Uterus (tissue), 4 donors: ENCODE results near the gene IGF2R. TPM values are rescaled to one million over a fixed set of nuclear protein-coding genes. Genes with fewer than 3 reads are reported as not detected.
"Not testable (repeated sequence)": the region's sequence is repeated elsewhere in the genome, so short reads cannot be mapped to it uniquely, and the experiment has no call there.

Experiments used
- DNase-seq, 2 donors: peaks; one replicate each; pipeline ENCODE4 v3.0.0-alpha.2; 2019 to 2020
- H3K27ac ChIP-seq, 2 donors: fragments of 200-600 bp; sonication (generic); 1 replicate in 1 of 2; 2 replicates in 1 of 2; pipeline ENCODE4 v1.5.1; 2016 to 2018
- H3K27me3 ChIP-seq, 2 donors: fragments of 200-600 bp; sonication (generic); one replicate each; pipeline ENCODE4 v1.5.1; 2018 to 2019; ENCODE audit warnings: control low read depth in 1 of 2
- H3K36me3 ChIP-seq, 2 donors: fragments of 200-600 bp; sonication (generic); one replicate each; pipeline ENCODE4 v1.5.1; 2019; ENCODE audit warnings: control low read depth in 1 of 2
- H3K4me1 ChIP-seq, 2 donors: fragments of 200-600 bp; sonication (generic); one replicate each; pipeline ENCODE4 v1.5.1; 2018 to 2019; ENCODE audit warnings: control low read depth in 1 of 2
- H3K4me3 ChIP-seq, 2 donors: fragments of 200-600 bp; sonication (generic); 1 replicate in 1 of 2; 2 replicates in 1 of 2; pipeline ENCODE4 v1.5.1; 2018 to 2019; ENCODE audit warnings: mild to moderate bottlenecking in 1 of 2
- H3K9me3 ChIP-seq, 2 donors: fragments of 200-600 bp; sonication (generic); one replicate each; pipeline ENCODE4 v1.5.1; 2019; ENCODE audit warnings: control low read depth in 1 of 2
- CTCF ChIP-seq, 4 experiments: fragments of 200-600 bp in 2 of 4; fragments of 450-650 bp in 2 of 4; sonication (generic) in 2 of 4; IDR thresholded peaks; one replicate each; pipeline ENCODE4 v1.5.1; 2016 to 2019; ENCODE audit warnings: antibody characterized with exemption in 4 of 4, mild to moderate bottlenecking in 2 of 4, moderate library complexity in 1 of 4
- POLR2A ChIP-seq, 2 donors: fragments of 450-650 bp; IDR thresholded peaks; one replicate each; pipeline ENCODE4 v1.6.1; 2016; ENCODE audit warnings: antibody characterized with exemption in 2 of 2, mild to moderate bottlenecking in 1 of 2, moderate library complexity in 1 of 2
- intact Hi-C: fragments of 100-400 bp; cut with DNase I; formaldehyde crosslinking; loops from one replicate; pipeline ENCODE4 v1.15.1; 2023; ENCODE audit warnings: low total_unique reads
- total RNA-seq, 4 donors: library from RNA; depleted of rRNA in 3 of 4; stranded (reverse); fragments of >200 nt in 3 of 4; gene quantifications; one replicate each; pipeline versions ENCODE4 v1.1.0 to v1.2.4, GENCODE V29; 2014 to 2023
- donor health status: DM: yes; HTN: yes; CAD: no.

The IGF2R gene, protein sequence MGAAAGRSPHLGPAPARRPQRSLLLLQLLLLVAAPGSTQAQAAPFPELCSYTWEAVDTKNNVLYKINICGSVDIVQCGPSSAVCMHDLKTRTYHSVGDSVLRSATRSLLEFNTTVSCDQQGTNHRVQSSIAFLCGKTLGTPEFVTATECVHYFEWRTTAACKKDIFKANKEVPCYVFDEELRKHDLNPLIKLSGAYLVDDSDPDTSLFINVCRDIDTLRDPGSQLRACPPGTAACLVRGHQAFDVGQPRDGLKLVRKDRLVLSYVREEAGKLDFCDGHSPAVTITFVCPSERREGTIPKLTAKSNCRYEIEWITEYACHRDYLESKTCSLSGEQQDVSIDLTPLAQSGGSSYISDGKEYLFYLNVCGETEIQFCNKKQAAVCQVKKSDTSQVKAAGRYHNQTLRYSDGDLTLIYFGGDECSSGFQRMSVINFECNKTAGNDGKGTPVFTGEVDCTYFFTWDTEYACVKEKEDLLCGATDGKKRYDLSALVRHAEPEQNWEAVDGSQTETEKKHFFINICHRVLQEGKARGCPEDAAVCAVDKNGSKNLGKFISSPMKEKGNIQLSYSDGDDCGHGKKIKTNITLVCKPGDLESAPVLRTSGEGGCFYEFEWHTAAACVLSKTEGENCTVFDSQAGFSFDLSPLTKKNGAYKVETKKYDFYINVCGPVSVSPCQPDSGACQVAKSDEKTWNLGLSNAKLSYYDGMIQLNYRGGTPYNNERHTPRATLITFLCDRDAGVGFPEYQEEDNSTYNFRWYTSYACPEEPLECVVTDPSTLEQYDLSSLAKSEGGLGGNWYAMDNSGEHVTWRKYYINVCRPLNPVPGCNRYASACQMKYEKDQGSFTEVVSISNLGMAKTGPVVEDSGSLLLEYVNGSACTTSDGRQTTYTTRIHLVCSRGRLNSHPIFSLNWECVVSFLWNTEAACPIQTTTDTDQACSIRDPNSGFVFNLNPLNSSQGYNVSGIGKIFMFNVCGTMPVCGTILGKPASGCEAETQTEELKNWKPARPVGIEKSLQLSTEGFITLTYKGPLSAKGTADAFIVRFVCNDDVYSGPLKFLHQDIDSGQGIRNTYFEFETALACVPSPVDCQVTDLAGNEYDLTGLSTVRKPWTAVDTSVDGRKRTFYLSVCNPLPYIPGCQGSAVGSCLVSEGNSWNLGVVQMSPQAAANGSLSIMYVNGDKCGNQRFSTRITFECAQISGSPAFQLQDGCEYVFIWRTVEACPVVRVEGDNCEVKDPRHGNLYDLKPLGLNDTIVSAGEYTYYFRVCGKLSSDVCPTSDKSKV (N-terminal part only)
- total RNA-seq: 10 to 100 TPM; 36.5 to 91.7 (median 61.7) TPM

DNA sequence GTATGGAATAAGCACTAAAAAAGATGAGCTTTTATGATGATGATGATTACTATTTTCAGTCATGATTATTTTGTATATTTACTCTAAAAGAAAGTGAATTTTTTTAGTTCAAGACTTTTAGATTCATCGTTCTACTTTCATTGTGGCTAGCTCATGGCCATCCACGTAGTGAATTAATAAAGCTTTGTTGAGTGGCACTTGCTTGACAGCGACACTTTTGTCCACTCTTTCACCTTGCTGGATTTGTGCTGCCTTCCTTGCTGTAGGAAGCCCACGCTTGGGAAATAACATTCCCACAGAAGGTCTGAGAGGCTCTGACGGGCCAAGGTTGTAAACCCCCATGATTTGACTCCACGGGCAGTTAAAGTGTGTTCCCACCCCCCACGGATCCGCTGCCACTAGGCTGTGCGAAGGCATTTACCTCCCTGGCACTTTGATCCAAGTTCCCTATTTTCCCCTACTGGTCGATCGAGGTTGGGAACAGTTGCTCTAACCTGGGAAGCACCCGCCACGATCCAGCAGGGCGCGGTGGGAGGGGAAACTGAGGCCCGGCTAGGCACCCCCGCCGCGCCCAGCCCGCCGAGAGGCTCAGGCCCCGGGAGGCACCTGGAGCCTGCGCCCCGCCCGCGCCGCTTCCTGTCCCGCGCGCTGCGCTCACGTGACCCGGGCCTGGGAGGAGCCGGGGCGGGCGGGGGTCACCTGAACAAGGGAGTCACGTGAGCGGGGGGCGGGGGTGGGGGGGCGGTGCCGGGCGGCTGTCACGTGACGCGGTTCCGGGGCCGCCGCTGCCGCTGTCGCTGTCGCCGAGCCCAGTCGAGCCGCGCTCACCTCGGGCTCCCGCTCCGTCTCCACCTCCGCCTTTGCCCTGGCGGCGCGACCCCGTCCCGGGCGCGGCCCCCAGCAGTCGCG, at the start of gene IGF2R:
Gene IGF2R, plus strand, starts transcription at position 788 of the 909 bp plus-strand sequence. CDS start 165 bp downstream, outside the sequence.
- intact Hi-C loops: no loop called here
- Histone ChIP-seq H3K9me3 (no peaks in the 10 kb centered on the region), H3K36me3 (no peaks in the 10 kb centered on the region), H3K4me3 (peak within 1 kb of the TSS; percentile 46 to 95), H3K4me1 (peaks cover 6% of the 10 kb centered on the region in 2 donors), H3K27me3 (no peaks in the 10 kb centered on the region), H3K27ac (peak within 1 kb of the TSS; percentile 96 to 98)
- peak; percentile 90 to 94 for DNase-seq
- peak in 2 of 4 experiments; percentile 16 to 33 for TF ChIP-seq CTCF (IDR thresholded peaks at IDR 0.05)
- peak in 1 of 2 donors; percentile 91 for TF ChIP-seq POLR2A (IDR thresholded peaks at IDR 0.05)

DNA sequence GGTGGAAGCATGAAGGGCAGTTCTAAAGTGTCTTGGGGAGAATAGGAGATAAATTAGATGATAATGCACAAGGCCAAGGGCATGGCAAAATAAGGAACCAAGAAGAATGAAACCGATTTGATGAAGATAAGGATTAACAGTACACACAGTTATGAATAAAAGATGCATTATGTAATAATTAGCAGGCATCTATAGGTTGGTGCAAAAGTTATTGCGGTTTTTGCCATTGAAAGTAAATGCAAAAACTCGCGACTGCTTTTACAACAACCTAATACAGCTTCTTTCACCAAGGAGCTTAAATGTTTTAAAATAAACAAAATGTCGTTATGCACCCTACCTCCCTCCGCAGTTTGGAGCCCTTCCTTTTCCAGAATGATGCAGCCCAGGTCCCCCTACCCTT, 49.1 kb upstream of the IGF2R start:
- H3K9me3 ChIP-seq: no peaks in the 10 kb centered on the region
- H3K4me3 ChIP-seq: no peak overlapping the region
- H3K27me3 ChIP-seq: no peaks in the 10 kb centered on the region
- no peaks in the 10 kb centered on the region for H3K4me1 ChIP-seq
- no peaks in the 10 kb centered on the region for H3K36me3 ChIP-seq
- no peak for DNase-seq
- TF ChIP-seq POLR2A (IDR thresholded peaks at IDR 0.05) (no peak), CTCF (IDR thresholded peaks at IDR 0.05) (no peak)
- intact Hi-C loops: no loop called here
- H3K27ac ChIP-seq: no peak overlapping the region

DNA sequence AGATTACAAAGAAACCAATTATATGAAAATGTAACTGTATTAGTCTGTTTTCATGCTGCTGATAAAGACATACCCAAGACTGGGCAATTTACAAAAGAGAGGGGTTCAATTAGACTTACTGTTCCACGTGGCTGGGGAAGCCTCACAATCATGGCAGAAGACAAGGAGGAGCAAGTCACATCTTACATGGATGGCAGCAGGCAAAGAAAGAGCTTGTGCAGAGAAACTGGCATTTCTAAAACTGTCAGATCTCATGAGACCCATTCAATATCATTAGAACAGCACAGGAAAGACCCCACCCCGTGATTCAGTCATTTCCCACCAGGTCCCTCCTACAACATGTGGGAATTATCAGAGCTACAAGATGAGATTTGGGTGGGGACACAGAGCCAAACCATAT, 44.7 kb upstream of the IGF2R start:
- intact Hi-C loops, H3K4me1 ChIP-seq, H3K9me3 ChIP-seq, H3K27me3 ChIP-seq, H3K4me3 ChIP-seq, DNase-seq, H3K36me3 ChIP-seq, H3K27ac ChIP-seq: not testable (repeated sequence)

DNA sequence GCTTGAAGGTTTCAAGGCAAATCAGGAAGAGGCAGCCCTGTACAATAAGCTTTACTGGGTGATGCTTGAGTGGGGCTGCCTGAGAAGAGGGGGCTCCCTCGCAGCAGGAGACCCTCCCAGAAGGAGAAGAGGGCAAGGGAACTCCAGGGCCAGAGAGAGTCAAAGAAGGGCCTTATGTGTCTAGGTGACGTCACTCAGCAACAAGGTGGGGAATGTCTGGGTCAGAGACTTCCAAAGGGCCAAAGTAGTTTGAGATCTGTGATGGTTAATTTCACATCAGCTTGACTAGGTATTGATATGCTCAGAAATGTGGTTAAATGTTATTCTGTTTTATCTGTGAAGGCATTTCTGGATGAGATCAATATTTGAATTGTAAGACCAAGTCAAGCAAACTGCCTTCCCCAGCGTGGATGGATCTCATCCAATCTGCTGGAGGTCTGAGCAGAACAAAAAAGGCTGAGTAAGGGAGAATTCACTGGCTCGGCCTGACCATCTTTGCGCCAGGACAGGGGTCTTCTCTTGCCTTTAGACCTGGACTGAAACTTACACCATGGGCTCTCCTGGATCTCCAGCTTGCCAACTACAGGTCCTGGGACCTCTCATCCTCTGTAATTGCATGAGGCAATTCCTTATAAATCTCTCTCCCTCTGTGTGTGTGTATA, 42.2 kb upstream of the IGF2R start:
- no peak overlapping the region for H3K4me3 ChIP-seq
- H3K27ac ChIP-seq: peak overlapping the region in 1 of 2 donors; percentile 27
- TF ChIP-seq CTCF (IDR thresholded peaks at IDR 0.05): no peak
- TF ChIP-seq POLR2A (IDR thresholded peaks at IDR 0.05): no peak
- no peaks in the 10 kb centered on the region for H3K4me1 ChIP-seq
- DNase-seq: no peak
- intact Hi-C loops: no loop called here
- no peaks in the 10 kb centered on the region for H3K9me3 ChIP-seq
- no peaks in the 10 kb centered on the region for H3K36me3 ChIP-seq
- H3K27me3 ChIP-seq: no peaks in the 10 kb centered on the region
